HG02884 (cell line): ENCODE results near the gene CRABP1.

Source experiments
- ATAC-seq: cut with Tn5 transposase; IDR thresholded peaks from one replicate; pipeline ENCODE4 v1.9.1; 2021; ENCODE audit warnings: mild to moderate bottlenecking, moderate library complexity; ENCODE audit not compliant: unreplicated experiment

Gene CRABP1

DNA sequence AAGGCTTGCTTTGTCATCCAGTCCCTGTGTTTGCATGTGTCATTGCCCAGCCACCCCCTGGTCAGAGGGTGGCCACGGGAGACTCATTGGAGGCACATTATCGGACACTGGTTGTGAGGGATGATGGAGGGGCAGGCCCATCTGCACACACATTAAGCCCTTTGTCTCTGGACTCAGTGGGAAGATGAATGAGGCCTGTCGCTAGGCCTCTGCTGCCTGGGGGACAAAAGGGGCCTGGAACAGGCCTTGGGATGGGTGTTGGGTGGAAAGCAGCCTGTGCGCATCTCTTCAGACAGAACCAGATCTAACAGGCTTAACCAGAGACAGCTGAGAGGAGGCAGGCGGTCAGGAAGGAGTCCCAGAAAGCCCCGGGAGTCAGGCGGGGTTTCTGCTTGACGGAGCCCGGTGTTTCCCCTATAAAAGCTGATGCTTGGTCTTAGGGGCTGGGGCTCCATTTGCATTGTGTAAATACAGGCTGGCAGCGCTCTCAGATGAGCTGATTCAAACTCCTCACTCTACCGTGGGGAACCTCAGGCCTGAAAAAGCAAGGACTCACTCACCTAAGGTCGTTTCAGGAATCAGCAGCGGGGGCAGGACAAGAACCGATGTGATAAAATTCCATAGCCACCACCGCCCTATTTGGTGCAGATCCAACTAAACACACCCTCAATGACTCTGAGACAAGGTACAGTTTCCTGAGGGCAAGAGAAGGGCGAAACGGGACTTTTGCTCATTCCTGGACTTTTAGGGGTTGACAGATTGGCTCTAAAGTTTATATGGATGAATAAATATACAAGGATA lies 23.7 kb upstream of the CRABP1 start:
- no peak for ATAC-seq

DNA sequence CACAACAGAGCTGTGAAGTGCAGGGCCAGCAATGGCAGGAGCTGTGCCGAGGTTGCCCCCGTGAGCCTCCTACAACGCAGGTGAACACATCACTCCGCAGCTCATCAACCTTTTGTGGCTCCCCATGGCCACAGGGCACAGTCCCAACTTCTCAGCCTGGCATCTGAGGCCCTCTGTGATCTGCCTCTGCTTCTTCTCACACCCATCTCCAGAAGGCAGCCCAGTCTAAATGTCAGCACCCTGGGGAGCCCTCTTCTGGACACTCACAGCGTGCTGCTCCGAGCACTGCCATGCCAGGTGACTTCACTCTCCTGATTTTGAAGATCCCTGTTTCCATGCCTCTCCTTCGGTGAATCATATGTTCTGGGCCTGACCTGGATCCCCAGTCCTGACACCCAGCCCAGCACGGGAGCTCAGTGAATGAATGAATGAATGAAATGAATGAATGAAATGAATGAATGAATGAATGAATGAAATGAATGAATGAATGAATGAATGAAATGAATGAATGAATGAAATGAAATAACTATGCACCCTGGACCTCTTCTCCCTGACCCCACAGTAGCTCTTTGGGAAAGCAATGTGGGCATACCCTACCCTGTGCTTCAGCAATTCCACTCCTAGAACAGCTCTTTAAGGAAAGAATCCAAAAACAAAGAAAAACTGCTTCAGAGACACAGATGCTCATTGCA lies 22.9 kb upstream of the CRABP1 start:
- no peak for ATAC-seq

DNA sequence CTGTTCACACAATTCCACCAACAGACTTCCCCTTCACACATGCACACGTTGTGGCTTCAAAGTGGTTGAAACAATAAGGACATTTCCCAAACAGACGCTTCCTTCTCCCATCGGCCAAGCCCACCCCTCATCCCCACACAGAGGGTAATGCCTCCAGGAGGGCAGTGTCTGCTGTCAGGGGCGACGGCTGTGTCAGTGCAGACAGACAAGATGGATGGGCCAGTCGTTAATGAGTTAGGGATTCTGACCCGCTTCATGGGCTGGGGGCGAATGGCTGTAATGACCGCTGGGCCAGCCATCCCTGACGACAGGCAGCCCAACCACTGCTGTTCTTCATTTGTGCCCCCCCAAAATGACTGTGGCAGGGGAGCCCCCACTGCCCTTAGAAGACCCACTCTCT lies 20.6 kb upstream of the CRABP1 start:
- ATAC-seq, result no peak

GRCh38 chr15:78320183-78320582 lies 20.0 kb upstream of the CRABP1 start:
- no peak for ATAC-seq

GRCh38 chr15:78321041-78321570 lies 19.0 kb upstream of the CRABP1 start:
- no peak for ATAC-seq

DNA sequence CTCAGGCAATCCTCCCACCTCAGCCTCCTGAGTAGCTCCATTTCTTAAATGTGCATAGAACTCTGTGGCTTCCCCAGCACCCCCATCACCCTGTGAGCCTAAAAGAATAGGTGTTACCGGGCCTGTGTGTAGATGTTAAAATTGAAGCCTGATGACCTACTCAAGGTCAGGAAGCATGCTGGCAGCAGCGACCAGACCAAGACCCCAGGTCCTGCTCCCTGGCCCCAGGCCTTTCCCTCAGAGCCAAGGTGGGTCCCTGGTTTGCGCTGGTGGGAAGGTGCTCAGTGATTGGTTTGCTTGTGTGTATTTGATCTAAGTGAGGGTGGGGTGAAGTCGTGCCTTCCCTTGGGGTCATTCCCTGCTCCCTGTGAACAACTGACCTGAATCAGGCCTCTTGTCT lies 18.4 kb upstream of the CRABP1 start:
- no peak for ATAC-seq

- ATAC-seq, result no peak
Observed at GRCh38 chr15:78322243-78322642, 17.9 kb upstream of the CRABP1 start.

GRCh38 chr15:78322724-78323521 lies 17.2 kb upstream of the CRABP1 start:
- ATAC-seq, result no peak

GRCh38 chr15:78323693-78324092 lies 16.5 kb upstream of the CRABP1 start:
- ATAC-seq, result no peak

DNA sequence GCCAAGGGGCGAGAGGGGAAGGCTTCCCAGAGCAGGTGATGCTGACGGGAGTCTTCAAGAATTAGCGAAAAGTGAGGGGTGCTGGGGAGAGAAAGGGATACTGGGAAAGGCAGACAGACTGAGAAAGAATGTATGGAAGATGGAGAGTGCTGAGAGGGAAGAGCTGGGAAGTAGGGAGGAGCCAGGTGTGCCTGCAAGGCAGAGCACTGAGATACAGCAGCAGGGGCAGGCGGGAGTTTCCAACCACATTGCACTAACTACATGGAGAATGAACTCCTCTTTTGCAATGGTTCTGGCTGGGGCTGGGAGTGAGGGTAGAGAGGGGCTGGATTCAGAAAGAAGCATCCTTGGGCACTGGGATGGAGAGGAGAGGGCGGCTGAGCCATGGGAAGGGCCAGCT lies 16.0 kb upstream of the CRABP1 start:
- ATAC-seq, result no peak

- ATAC-seq, result no peak
Observed at GRCh38 chr15:78325092-78325843, 14.9 kb upstream of the CRABP1 start.

GRCh38 chr15:78327466-78327865 lies 12.7 kb upstream of the CRABP1 start:
- no peak for ATAC-seq

GRCh38 chr15:78329625-78330024 lies 10.5 kb upstream of the CRABP1 start:
- no peak for ATAC-seq

DNA sequence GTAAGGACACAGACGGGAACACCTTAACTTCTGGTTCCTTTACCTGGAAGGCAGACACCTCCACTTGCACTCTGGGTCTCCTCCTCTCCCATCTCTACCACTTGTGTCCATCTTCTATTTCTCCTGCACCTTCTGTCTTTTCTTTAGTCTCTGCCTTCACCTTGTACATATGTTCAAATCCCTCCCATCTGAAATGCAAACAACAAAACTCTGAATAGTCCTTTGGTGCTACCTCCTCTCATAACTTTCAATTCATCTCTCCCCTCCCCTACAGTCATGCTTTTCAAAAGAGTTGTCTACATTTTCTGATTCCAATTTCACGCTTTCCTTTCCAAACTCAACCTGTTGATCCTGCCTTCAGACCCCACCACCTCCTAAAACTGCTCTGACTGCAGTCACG lies 5.3 kb upstream of the CRABP1 start:
- ATAC-seq, result no peak

DNA sequence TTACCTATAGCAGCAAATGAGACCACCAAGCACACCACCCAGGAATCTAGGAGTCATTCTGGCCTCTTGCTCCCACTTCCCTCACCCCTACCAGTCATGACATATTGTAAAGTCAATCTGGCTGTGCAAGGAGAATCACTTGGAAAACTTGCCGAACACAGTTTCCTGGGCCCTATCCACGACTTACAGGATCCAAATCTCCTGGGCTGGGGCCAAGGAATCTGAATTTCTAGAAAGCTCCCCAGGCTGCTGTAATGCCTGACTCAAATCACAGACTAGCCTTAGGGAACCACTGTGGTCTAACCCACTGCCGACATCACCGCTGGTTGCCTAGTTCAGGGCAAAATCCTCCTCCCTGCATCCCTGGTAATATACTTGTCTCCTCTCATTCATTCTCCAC lies 4.2 kb upstream of the CRABP1 start:
- ATAC-seq, result no peak

GRCh38 chr15:78338781-78339180 lies 1.4 kb upstream of the CRABP1 start:
- no peak for ATAC-seq

GRCh38 chr15:78339559-78339958 lies 594 bp upstream of the CRABP1 start:
- no peak for ATAC-seq

GRCh38 chr15:78341057-78341987 lies 1.2 kb downstream of the CRABP1 start:
- ATAC-seq, result no peak

- no peak for ATAC-seq
Observed at GRCh38 chr15:78342021-78342420, 1.9 kb downstream of the CRABP1 start.
